Raji (cell line): Measurements from ENCODE around the gene SURF1.

Source experiments
- POLR2A ChIP-seq: IDR thresholded peaks from 2 replicates; pipeline ENCODE4 v1.6.1; 2011; ENCODE audit warnings: low read depth, low read length, control low read depth; ENCODE audit not compliant: insufficient read depth

SURF1 gene, protein sequence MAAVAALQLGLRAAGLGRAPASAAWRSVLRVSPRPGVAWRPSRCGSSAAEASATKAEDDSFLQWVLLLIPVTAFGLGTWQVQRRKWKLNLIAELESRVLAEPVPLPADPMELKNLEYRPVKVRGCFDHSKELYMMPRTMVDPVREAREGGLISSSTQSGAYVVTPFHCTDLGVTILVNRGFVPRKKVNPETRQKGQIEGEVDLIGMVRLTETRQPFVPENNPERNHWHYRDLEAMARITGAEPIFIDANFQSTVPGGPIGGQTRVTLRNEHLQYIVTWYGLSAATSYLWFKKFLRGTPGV

DNA sequence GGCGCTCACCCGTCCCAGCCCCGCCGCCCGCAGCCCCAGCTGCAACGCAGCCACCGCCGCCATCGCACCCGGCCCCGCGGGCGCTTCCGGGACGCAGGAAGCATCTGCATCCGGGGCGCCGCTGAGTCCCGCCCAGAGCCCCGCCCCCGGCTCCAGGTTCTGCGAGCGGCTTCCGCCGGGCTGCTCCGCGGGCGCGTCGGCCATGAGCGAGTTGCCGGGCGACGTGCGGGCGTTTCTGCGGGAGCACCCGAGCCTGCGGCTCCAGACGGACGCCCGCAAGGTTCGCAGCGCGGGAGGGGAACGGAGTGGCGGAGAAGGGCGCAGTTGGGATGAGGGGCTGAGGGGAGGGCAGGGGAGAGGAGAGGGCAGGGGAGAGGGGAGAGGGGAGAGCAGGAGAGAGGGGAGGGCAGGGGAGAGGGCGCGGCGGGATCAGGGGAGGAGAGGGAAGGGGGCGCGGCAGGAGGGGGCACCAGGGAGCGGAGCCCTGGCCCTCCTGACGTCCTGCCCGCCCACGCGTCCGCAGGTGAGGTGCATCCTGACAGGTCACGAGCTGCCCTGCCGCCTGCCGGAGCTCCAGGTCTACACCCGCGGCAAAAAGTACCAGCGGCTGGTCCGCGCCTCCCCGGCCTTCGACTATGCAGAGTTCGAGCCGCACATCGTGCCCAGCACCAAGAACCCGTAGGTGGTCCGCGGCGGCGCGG is at the start of gene SURF1, which contains the start of gene SURF2:
Gene SURF1, minus strand, starts transcription at position 97 of the 701 bp plus-strand sequence. Its CDS starts 34 bp downstream, at position 63.
Gene SURF2, plus strand, starts transcription at position 160 of the 701 bp plus-strand sequence. Its CDS starts 43 bp downstream, at position 203.
- peak; percentile 82 for TF ChIP-seq POLR2A

- TF ChIP-seq POLR2A, result no peak
Observed at GRCh38 chr9:133405508-133406438, 49.5 kb upstream of the SURF1 start.

DNA sequence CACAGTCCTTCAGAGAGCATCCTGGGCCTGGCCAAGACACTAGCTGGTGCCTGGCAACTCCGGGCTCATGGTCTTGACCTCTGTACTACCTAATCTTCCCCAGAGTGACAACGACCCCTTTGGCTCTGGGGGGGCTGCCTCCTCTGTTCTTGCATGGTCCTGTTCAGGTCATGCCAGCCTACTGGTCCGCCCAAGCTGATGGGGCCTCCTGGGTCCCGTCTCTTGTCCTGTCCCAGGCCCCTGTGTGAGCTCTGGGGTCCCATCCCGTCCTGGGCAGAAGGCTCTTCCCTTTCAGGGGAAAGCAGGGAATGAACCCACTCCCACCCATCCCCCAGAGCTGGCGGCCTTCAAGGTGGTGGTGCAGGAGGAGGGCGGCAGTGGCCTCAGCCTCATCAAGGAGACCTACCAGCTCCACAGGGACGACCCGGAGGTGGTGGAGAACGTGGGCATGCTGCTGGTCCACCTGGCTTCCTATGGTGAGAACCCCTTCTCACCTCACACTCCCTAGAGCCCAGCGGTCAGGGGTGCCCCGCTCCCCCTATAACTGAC is 48.2 kb upstream of the SURF1 start:
- TF ChIP-seq POLR2A, result no peak

DNA sequence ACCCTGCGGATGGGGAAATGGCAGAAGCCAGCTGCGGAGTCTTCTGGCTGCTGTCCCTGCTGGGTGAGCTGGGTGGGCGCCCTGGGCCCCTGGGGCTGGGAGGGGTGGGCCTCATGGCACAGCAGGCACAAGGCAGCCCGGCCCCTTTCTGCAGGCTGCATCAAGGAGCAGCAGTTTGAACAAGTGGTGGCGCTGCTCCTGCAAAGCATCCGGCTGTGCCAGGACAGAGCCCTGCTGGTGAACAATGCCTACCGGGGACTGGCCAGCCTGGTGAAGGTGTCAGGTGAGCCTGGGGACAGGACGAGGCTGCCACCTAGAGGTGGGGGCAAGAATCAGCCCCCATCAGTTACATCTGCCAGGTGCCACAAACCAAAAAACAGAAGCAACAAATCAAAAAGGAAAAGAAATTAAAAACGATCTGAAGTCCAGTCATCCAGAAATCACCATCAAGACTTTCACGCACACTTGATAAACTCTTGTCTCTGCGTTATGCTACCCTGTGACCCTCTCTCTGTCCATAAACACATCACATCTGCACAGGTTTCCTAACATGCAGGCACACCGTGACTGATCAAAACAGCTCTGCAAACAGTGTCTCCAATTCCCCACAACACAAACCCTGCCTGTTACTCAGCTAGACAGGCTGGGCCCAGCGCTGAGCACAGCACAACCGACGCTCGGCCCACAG is 47.6 kb upstream of the SURF1 start:
- no peak for TF ChIP-seq POLR2A

DNA sequence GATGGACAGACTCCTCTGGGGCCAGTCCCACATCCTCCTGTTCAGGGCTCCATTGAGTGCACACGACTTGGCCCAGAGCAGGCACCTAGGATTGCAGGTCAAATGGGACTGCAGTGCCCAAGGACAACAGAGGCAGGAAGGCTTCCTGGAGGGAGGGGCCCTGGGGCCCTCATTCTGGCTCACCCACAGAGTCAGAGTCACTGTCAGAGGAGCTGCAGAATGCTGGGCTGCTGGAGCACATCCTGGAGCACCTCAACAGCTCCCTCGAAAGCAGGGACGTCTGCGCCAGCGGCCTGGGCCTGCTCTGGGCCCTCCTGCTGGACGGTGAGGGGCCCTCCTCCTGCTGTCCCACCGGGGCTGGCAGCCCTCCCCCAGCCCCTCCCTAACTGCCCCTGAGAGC is 46.4 kb upstream of the SURF1 start:
- TF ChIP-seq POLR2A, result no peak

GRCh38 chr9:133401588-133401987 is 45.3 kb upstream of the SURF1 start:
- no peak for TF ChIP-seq POLR2A

GRCh38 chr9:133400292-133400691 is 44.0 kb upstream of the SURF1 start:
- no peak for TF ChIP-seq POLR2A

DNA sequence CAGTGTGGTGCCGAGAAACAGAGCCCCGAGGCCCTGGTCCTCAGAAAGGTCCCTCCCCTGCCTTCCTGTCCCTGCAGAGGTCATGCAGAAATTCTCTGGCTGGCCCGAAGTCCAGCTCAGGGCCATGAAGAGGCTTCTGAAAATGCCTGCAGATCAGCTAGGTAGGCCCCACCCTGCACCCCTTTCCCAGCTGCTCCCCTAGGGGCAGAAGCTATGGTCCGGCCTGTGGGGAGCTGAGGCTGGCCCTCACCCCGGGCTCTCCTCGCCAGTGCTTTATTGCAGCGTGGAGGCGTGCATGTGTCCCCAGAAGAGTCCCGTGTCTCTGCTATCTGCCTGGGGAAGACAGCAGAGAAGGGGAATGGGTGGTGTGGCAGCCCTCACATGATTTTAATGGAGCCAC is 41.6 kb upstream of the SURF1 start:
- TF ChIP-seq POLR2A, result no peak

- no peak for TF ChIP-seq POLR2A
Observed at GRCh38 chr9:133397370-133397769, 41.1 kb upstream of the SURF1 start.

- TF ChIP-seq POLR2A, result no peak
Observed at GRCh38 chr9:133396952-133397351, 40.7 kb upstream of the SURF1 start.

GRCh38 chr9:133394687-133395271 is 38.5 kb upstream of the SURF1 start:
- no peak for TF ChIP-seq POLR2A

GRCh38 chr9:133393399-133393798 is 37.1 kb upstream of the SURF1 start:
- no peak for TF ChIP-seq POLR2A

GRCh38 chr9:133390713-133391112 is 34.4 kb upstream of the SURF1 start:
- TF ChIP-seq POLR2A, result no peak

DNA sequence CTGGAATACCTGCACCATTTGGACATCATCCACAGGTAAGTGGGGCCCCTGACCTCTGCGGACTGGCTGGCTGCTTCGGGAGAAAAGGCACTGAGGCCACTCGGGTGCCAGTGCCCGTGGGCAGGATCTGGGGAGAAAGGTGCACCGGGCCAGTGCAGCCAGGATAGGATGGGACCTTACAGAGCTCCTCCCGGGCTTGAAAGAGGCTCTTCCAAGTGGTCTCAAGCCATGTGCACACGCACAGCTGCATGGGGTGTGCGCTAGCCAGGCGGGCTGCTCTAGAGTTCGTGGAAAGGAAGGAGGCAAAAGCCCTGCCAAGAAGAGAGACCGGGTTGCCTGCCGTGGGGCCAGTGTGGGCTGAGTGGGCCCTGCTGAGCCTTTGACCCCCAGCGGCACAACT is 33.3 kb upstream of the SURF1 start:
- no peak for TF ChIP-seq POLR2A

- TF ChIP-seq POLR2A, result no peak
Observed at GRCh38 chr9:133389025-133389557, 32.8 kb upstream of the SURF1 start.
